Midbrain (tissue), 1 donor: ENCODE results near the gene SNTB2.

Source experiments
- DNase-seq: peaks from one replicate; lab custom pipeline; 2025; lab: John Stamatoyannopoulos, UW

Gene SNTB2

DNA sequence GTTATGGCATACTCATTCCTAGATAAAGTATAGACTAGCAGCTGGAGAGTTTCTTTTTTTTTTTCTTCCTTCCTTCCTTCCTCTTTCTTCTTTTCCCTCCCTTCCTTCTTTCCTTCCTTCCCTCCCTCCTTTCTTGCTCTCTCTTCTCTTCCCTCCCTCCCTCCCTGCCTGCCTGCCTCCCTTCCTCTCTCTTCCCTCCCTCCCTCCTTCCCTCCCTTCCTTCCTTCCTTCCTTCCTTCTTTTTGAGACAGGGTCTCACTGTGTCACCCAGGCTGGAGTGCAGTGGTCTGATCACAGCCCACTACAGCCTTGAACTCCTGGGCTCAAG, 7.0 kb upstream of the SNTB2 start:
- no peak for DNase-seq

DNA sequence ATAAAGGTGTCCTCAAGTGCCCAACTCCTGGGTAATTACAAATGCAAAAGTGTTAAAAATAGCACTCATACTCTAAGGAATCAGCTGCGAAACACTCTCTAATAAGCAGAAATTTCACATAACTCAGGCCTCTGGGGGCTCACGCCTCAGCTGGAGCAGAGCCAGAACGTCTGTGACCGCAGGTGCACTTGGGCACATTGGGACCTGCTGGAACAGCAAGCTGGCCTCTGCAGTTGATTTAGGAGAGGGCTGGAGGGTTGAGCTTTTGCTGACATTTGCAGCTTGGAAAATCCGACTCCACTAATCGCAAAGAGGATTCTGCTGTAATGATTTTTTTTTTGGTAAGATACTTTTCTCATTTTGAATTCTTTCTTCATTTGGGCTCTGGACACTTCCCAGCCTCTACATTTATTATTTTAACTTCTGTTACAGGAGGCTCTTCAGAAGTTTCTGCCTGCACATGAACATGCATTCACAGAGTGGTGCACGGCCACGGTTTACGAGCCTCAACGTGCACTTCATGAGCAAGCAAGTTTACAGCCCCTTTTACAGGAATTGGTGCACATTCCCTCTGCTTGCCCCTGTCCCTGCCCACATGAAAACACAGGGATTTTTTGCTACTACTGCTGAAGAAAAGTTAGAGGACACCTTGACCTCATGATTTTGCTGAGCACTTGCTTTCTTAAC, 4.1 kb upstream of the SNTB2 start:
- no peak for DNase-seq

DNA sequence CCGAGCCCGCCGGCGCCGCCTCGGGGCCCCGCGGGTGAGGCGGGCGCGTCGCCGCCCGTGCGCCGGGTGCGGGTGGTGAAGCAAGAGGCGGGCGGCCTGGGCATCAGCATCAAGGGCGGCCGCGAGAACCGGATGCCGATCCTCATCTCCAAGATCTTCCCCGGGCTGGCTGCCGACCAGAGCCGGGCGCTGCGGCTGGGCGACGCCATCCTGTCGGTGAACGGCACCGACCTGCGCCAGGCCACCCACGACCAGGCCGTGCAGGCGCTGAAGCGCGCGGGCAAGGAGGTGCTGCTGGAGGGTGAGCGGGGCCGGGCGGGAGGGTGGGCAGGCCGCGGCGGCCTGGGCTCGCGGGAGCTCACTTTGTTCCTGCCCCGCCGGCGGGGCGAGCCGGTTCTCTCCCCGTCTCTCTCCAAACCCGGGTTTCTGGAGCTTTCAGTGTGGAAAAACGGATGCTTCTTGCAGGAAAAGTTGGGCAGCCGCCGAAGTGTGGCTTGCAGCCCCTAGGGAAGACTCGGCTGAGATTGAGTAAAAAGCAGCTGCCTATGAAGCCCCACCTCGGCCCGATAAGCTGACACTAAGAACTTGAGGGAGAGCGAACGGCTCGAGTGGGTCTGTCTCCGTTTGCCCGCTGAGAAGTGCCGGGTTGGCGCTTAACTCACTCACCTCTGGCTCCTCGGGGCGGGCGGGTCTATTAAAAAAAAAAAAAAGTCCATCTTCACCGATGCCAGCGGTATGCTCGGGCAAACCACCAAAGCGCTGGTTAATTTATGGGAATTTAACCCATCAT, 677 bp downstream of the SNTB2 start:
- peak; percentile 46 for DNase-seq

DNA sequence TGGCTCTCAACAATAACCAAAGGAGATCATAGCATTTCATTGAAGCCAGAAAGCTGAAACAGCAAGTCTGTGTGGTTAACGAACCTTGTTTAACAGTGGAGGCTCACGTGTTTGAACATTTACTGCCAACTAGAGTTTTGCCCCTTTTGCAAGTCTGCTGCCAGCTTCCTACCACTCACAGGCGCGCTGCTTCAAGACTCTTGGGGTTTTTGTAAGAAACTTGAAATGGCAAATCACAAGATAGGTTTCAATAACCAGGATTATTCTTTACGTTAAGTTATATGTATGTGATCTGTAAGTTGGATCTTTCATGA, 1.2 kb downstream of the SNTB2 start:
- DNase-seq = peak; percentile 46

DNA sequence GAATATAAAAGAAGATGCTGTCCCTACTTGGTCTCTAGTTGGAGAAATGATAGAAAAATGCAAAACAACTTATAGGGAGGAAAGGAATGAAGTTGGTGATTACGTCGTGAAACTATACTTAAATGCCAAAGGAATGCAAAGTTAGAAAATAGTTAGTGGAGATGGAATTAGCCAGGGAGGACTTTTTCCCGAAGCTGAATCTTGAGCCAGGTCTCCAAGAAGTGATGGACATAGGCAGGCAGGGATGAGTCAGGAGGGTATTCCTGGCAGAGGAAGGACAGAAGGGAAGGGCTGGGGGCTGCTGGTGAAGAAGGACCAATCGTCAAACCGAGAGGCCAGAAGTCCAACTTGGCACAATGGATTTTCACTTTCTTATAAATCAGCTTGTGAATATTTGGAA, 1.8 kb downstream of the SNTB2 start:
- DNase-seq = no peak

DNA sequence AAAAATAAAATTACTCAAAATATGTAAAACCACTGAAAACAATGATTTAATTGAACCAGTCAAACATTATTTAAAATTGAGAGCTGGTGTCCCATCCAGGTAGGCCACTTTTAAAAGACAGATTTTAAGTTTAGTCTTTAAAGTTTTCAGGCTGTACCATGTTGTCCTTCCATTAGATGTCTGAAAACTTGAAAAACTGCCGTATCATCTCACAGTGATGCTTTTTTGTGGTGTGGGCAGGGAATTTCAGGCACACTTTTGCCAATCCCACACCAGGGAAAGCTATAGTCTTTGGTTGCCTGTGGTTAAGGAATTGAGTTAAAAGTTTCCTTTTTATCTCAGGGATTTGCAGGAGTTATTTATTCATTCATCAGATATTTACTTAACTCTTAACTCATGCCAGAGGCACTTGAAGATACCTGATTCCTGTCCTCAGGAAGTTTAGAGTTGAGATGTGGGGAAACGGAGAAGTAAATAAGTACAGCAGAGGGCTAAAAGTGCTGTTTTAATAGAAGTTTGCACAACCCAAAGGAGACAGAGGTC, 3.2 kb downstream of the SNTB2 start:
- no peak for DNase-seq

DNA sequence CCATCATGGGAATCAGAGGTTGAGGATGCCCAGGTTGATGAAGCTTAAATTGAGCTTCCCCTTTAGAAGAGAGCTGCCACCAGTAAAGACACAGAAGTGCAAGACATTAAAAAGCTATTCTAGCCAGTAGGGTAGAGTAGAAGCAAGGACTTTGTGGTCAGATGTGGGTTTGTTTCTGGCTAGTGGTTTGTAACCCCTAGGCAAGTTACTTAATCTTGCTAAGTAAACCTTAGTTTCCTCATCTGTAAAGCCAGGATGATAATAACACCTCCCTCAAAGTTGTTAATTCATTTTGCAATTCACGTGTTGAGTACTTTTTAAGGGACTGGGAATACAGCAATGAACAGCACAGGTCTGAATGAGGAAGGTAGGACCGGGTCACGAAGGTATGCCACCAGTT, 3.6 kb downstream of the SNTB2 start:
- no peak for DNase-seq

DNA sequence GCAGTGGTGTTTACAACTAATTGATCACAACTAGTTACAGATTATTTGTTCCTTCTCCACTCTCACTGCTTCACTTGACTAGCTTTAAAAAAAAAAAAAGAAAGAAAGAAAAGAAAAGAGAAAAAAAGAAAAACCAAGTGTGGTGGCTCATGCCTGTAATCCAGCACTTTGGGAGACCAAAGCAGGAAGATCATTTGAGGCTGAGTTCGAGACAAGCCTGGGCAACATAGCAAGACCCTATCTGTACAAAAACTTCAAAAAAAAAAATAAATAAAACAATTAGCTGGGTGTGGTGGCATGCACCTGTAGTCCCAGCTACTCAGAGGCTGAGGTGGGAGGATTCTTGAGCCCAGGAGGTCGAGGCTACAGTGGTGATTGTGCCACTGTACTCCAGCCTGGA, 4.2 kb downstream of the SNTB2 start:
- DNase-seq = no peak

DNA sequence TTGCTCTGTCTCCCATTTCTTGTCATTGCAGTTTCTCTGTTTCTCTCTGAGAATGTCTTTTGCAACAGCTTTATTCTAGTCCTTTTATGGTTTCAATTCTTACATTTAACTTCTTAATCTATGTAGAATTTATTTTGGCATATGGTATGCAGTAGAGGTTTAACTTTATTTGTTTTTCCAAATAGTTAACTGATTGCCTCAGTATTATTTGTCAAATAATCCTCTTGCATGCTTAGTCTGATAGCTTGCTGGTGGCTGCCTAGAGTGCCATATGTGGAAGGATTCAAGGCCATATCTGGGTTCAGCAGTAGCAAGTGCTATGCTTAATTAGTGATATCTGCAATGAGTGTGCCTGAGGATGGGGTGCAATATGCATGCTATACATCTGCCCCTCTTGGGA, 6.9 kb downstream of the SNTB2 start:
- no peak for DNase-seq

DNA sequence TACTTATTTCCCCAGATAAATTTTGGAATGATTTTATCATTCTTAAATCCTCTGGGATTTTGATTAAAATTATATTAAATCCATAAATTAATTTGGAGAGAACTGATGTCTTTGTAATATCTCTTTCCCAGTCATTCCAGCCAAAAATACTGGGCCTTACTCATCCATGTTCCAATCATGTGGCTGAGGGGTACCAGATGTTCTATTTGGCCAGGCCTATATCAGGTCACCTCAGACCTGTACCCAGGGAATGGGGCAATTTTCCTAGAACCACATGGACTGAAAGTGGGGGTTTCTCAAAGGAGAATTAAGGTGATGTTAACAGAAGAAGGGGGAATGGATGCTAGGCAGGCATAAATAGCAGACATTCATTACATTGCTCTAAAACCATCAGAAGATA, 7.5 kb downstream of the SNTB2 start:
- DNase-seq = no peak

DNA sequence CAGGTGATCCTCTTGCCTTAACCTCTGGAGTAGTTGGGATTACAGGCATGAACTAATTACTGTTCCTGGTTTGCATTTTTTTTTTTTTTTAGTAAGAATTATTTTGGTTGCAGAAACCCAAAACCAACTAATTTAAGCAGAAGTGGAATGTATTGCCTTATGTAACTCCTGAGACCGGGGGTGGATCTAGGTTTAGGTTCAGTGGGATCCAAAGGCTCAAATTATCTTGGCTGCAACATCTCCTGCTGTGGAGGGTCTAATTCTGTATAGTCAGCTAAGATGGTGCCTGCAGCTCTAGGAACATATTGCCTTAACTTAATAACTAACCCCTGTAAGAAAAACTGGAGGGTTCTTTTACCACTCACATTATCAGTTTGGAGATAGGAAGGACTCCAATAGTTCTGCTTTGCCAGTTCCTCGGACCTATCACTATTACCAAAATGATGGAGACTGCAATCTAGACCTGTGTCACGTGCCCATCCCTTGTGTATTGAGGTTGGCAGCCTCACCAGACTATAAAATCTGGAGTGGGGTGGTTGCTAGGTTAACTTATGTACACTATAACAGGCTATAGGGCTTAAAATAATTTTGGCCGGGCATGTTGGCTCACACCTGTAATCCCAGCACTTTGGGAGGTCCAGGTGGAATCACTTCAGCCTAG, 8.5 kb downstream of the SNTB2 start:
- no peak for DNase-seq

DNA sequence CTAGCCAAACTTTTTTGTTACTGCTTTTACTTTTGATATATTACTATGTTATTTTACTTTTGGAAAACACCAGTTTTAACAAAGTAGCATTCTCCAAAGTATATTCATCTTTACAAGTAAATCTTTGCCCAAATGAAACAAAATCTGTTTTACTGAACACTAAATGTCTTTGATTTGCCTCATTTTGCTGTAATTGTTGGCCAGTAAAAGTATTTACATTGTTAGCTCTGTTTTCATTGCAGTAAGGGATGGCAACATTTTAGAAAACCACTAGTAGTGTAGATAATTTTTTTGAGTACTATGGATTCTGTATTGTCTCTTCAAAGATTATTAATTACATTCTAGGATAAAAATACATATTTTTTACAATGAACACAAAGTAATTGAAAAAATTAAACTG, 10.6 kb downstream of the SNTB2 start:
- no peak for DNase-seq

DNA sequence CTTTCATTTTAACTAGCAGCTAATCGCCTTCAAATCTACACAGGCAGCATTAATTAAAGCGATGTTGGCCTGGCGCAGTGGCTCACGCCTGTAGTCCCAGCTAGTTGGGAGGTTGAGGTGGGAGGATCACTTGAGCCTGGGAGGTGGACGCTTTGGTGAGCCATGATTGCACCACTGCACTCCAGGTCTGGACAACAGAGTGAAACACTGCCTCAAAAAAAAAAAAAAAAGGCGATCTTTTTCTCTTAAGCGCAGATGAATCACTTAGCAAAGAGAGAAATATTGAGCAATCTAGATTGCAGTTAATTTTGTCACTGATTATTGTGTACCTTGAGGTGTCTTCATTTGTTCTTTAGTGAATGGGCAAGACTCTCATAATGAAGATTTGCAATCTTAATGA, 12.4 kb downstream of the SNTB2 start:
- DNase-seq = no peak

DNA sequence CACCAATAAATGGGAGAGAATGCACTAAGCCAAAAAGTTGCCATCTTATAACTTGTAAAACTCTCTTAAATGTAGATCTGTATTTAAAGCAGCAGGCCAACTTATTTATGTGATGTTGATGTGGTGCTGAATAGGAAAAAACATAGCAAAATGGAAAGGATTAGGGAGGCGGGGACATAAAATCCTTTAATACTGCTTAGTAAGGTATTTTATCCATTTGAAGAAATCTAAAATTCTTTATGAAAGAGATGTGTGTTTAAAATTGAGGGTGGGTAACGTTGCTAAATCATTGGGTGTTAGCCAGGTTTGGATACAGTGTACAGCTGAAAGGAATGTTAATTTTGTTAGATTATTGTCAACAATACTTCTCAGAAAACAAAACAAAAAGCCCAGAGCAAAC, 14.3 kb downstream of the SNTB2 start:
- no peak for DNase-seq

DNA sequence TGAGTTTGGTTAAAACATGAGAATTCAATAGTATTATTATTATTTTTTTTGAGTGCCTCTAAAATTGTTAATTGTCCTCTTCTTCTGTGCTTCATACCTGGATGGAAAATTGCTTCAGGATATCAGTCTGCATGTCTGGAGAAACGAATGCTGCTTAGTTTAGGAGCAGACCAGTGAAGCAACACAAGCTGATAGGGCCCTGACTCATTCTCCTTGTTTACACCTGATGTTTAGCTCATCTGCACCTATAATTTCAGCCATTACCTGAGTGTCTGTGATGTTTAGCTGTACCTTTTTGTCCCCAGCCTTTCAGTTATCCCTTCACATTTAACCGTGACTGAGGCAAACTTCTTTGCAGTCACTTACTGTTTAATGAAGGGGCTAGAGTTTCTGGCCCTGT, 14.8 kb downstream of the SNTB2 start:
- DNase-seq = no peak

DNA sequence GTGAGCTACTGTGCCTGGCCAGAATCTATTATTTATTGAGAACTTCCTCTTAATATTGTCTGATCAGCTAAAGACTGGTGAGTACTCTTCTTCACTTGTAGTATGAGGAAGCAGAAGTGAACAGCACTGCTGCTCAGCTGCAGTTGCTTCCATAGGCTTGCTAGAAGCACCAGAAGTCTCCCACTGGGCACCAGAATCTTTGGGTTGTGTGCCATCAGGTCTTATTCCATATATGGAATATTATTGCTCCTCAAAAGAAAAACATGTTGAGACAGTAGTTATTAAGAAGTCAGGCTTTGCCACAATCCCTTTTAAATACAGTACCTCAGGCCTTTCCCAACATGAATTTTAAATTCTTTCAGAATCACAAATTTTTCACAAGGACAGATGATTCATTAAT, 17.2 kb downstream of the SNTB2 start:
- no peak for DNase-seq

DNA sequence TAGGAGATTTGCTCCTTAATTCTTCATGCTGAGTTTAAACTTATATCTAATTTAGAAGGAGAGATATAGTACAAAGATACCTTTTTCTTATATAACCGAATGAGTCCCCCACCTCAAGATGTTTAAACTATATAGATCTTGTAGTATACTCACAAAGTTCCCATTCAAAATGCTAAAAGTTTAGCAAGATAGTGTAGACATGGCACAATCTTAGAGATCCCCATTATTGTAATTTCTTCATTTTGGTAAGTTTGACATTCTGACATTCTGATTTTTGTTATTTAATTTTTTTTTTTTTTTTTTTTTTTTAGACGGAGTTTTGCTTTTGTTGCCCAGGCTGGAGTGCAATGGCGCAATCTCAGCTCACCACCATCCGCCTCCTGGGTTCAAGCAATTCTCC, 22.8 kb downstream of the SNTB2 start:
- DNase-seq = no peak

DNA sequence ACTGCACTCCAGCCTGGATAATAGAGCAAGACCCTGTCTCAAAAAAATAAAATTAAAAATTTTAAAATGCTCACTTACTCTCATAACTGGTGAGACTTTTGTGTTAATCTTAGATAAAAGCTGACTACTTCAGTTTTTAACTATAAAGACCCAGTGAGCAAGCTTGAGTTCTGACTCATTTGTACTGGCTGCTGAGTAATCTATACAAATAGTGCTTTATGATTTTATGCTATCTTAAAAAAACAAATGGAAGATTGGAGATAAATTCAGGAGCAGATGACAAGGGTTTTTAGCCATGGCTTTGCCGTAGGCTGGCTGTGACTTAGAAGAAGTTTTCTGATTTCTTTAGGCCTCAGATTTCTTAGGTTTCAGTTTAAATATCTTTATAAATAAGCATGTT, 30.5 kb downstream of the SNTB2 start:
- DNase-seq = no peak

DNA sequence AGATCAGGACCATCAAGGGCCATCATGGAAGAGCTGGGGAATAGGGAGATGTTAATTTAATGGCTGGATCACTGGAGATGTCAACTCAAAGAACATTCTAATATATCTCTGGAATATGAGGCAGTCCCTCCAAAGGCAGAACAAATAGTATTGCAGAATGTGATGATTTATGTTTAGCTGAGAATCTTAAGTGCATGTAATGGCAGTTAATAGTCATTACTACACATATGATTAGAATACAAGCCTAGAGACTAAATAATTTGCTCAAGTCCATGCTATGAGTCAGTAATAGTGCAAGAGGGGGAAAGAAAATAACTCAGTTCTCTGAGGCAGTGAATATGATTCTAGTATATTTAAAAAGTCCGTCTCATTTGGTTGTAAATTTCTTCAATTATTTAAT, 32.3 kb downstream of the SNTB2 start:
- DNase-seq = no peak

DNA sequence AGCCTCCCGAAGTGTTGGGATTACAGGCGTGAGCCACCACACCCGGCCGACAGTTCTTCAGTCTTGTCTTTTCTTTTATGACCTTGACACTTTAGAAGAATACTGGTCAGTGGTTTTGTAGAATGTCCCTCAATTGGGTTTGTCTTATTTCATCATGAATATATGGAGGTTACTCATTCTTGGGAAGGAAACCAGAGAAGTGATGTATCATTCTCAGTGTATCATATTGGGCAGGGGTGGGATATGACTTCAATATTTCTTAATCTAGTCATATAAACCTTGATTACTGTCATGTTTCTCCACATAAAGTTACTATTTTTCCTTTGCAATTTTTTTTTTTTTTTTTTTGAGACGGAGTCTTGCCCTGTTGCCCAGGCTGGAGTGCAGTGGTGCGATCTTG, 36.9 kb downstream of the SNTB2 start:
- no peak for DNase-seq

DNA sequence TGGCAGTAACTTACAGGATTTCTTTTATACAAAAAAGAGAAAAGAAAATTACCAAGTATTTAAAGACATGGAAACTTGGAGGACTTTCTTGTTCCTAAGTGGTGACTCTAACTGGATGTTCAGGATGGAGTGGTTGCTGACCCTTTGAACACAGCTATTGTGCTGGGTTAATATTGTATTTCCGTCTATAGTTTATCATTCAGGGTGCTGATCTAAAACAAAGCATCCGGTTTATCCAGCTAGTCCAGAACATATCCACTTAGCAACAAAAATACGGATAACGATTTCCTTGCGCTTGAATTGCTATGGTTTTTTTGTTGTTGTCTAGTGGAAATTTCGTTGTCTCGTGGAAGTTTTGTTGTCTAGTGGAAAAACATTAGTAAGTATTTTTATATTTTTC, 38.2 kb downstream of the SNTB2 start:
- no peak for DNase-seq

DNA sequence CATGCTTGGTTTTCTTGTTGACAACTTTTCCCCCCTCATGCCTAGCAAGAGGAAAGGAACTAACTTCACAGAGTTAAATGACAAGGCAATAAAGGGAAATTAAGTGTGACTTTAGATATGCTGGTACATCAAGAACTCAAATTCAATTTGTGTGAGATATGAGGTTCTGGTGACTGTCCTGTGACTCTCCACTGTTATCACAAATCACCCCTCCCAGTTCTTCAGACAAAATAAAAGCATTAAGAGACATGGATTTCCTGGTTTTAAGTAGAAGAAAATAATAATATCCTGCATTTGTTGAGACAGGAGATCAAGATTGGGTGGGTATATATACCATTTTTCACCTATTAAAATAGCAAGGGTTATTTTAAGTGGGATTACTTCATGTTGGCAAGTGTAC, 46.2 kb downstream of the SNTB2 start:
- no peak for DNase-seq

DNA sequence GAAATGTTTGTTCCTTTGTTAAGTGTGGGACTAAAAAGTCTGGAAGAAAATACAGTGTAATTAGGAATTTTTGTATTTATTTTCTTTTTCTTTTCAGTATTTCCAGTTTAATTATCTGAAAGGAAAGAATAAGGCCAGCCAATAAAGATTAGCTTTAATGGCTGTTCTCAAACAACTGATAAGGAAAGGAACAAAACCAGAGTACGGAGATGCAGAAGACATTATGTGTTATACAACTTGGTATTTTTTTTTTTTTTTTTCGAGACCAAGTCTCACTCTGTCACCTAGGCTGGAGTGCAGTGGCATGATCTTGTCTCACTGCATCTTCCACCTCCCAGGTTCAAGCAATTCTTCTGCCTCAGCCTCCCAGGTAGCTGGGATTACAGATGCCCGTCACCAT, 47.5 kb downstream of the SNTB2 start:
- DNase-seq = no peak
